Lower leg skin (tissue), 3 donors: Measurements from ENCODE around the gene BHLHE40.

Experiments used
- CTCF ChIP-seq, 3 donors: fragments of 450-650 bp; IDR thresholded peaks; one replicate each; pipeline ENCODE4 v1.5.1; 2016; ENCODE audit warnings: antibody characterized with exemption in 3 of 3, mild to moderate bottlenecking in 3 of 3, moderate library complexity in 2 of 3
- POLR2A ChIP-seq, 2 donors: fragments of 450-650 bp; IDR thresholded peaks; one replicate each; pipeline ENCODE4 v1.6.1; 2016 to 2017; ENCODE audit warnings: antibody characterized with exemption in 2 of 2, mild to moderate bottlenecking in 1 of 2, moderate library complexity in 1 of 2

DNA sequence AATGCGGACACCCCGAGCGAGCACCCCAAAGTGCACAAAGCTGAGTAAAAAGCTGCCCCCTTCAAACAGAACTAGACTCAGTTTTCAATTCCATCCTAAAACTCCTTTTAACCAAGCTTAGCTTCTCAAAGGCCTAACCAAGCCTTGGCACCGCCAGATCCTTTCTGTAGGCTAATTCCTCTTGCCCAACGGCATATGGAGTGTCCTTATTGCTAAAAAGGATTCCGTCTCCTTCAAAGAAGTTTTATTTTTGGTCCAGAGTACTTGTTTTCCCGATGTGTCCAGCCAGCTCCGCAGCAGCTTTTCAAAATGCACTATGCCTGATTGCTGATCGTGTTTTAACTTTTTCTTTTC, 5.3 kb downstream of the BHLHE40 start:
- TF ChIP-seq CTCF (IDR thresholded peaks at IDR 0.05) (no peak), POLR2A (IDR thresholded peaks at IDR 0.05) (no peak)
